SK-N-MC (cell line): ENCODE measurements around the gene HYOU1.

Experiments used
- DNase-seq: peaks from one replicate; pipeline ENCODE4 v3.0.0-alpha.2; 2011; ENCODE audit warnings: low read depth, low spot score
- H3K27ac ChIP-seq: fragments of 200-600 bp; sonication (generic); 2 replicates; pipeline ENCODE4 v1.5.1; 2016; ENCODE audit warnings: mixed run types
- H3K36me3 ChIP-seq: fragments of 200-600 bp; sonication (generic); 2 replicates; pipeline ENCODE4 v1.6.1; 2017; ENCODE audit warnings: antibody characterized with exemption, low read length, mixed read lengths; ENCODE audit not compliant: insufficient read depth
- H3K4me3 ChIP-seq: fragments of 200-600 bp; sonication (generic); 2 replicates; pipeline ENCODE4 v1.5.1; 2016
- H3K9ac ChIP-seq: fragments of 200-600 bp; sonication (generic); 2 replicates; pipeline ENCODE4 v1.8.0; 2017; ENCODE audit warnings: mixed run types, mixed read lengths; ENCODE audit not compliant: insufficient read length
- H3K9me3 ChIP-seq: fragments of 200-600 bp; sonication (generic); 2 replicates; pipeline ENCODE4 v1.6.1; 2017; ENCODE audit warnings: low read depth, mild to moderate bottlenecking, antibody characterized with exemption, low read length, moderate library complexity, mixed read lengths
- EZH2 ChIP-seq: fragments of 200-600 bp; sonication (generic); IDR thresholded peaks from one replicate; pipeline ENCODE4 v1.6.1; 2017; ENCODE audit warnings: antibody characterized with exemption
- FOXP2 ChIP-seq: optimal IDR thresholded peaks from 2 replicates; pipeline ENCODE3; 2011; ENCODE audit warnings: mild to moderate bottlenecking, moderate library complexity; ENCODE audit not compliant: insufficient read depth; ENCODE audit errors: extremely low read length, control extremely low read depth
- POLR2AphosphoS5 ChIP-seq: IDR thresholded peaks from 2 replicates; pipeline ENCODE4 v1.6.1; 2012; ENCODE audit warnings: mild to moderate bottlenecking, low read depth, low read length, borderline replicate concordance

The HYOU1 gene

GRCh38 chr11:119052163-119052814 is 4.7 kb downstream of the HYOU1 start:
- H3K27ac ChIP-seq: no peak overlapping the region
- no peak overlapping the region for H3K9ac ChIP-seq
- DNase-seq: no peak
- no peak overlapping the region for H3K4me3 ChIP-seq
- H3K9me3 ChIP-seq: no peaks in the 10 kb centered on the region
- H3K36me3 ChIP-seq: peaks cover 72% of the 10 kb centered on the region
- TF ChIP-seq FOXP2: no peak
- TF ChIP-seq POLR2AphosphoS5: no peak
- TF ChIP-seq EZH2: no peak

- Histone ChIP-seq H3K4me3 (no peak overlapping the region), H3K9me3 (no peaks in the 10 kb centered on the region), H3K36me3 (peaks cover 76% of the 10 kb centered on the region), H3K9ac (no peak overlapping the region), H3K27ac (no peak overlapping the region)
- TF ChIP-seq POLR2AphosphoS5 (no peak), FOXP2 (no peak), EZH2 (no peak)
- no peak for DNase-seq
Observed at GRCh38 chr11:119051440-119052162, 5.4 kb downstream of the HYOU1 start.

DNA sequence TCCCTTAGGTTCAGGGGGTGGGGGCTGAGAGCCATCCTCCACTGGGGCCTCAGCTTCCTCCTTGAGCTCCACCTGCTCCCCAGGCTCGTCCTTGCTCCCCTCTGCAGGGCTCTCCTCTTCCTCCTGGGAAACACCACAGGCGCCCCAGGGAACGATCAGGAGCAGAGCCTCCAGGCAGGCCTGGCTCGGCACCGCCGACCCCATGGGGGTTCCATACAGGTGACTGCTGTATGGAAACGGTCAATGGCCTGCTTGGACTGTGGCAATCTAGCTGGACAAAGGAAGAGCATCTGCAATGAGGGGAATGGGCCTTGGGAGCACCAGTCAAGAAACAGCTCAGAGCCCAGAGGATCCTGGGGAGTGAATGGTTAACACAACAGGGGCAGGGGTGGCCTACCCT is 7.9 kb downstream of the HYOU1 start:
- no peak for TF ChIP-seq POLR2AphosphoS5
- no peak for TF ChIP-seq EZH2
- no peak for TF ChIP-seq FOXP2
- no peak for DNase-seq
- Histone ChIP-seq H3K9ac (no peak overlapping the region), H3K36me3 (peaks cover 75% of the 10 kb centered on the region), H3K4me3 (no peak overlapping the region), H3K9me3 (no peaks in the 10 kb centered on the region), H3K27ac (no peak overlapping the region)

GRCh38 chr11:119048644-119049043 is 8.4 kb downstream of the HYOU1 start:
- no peak for DNase-seq
- Histone ChIP-seq H3K27ac (no peak overlapping the region), H3K4me3 (no peak overlapping the region), H3K9ac (no peak overlapping the region), H3K36me3 (peaks cover 71% of the 10 kb centered on the region), H3K9me3 (no peaks in the 10 kb centered on the region)
- no peak for TF ChIP-seq POLR2AphosphoS5
- TF ChIP-seq EZH2: no peak
- no peak for TF ChIP-seq FOXP2

GRCh38 chr11:119047205-119047604 is 9.8 kb downstream of the HYOU1 start:
- DNase-seq: no peak
- Histone ChIP-seq H3K27ac (no peak overlapping the region), H3K9ac (no peak overlapping the region), H3K9me3 (no peaks in the 10 kb centered on the region), H3K4me3 (no peak overlapping the region), H3K36me3 (peaks cover 56% of the 10 kb centered on the region)
- TF ChIP-seq POLR2AphosphoS5 (no peak), EZH2 (no peak), FOXP2 (no peak)

GRCh38 chr11:119046489-119046888 is 10.5 kb downstream of the HYOU1 start:
- Histone ChIP-seq H3K4me3 (no peak overlapping the region), H3K36me3 (peaks cover 50% of the 10 kb centered on the region), H3K9me3 (no peaks in the 10 kb centered on the region), H3K9ac (no peak overlapping the region), H3K27ac (no peak overlapping the region)
- no peak for DNase-seq
- TF ChIP-seq FOXP2: no peak
- TF ChIP-seq EZH2: no peak
- TF ChIP-seq POLR2AphosphoS5: no peak

- Histone ChIP-seq H3K27ac (no peak overlapping the region), H3K9me3 (no peaks in the 10 kb centered on the region), H3K36me3 (peaks cover 39% of the 10 kb centered on the region), H3K9ac (no peak overlapping the region), H3K4me3 (no peak overlapping the region)
- TF ChIP-seq FOXP2: no peak
- TF ChIP-seq POLR2AphosphoS5: no peak
- no peak for TF ChIP-seq EZH2
- DNase-seq: no peak
Observed at GRCh38 chr11:119044708-119045107, 12.3 kb downstream of the HYOU1 start.

- H3K9me3 ChIP-seq: no peaks in the 10 kb centered on the region
- peaks cover 21% of the 10 kb centered on the region for H3K36me3 ChIP-seq
- TF ChIP-seq EZH2 (no peak), FOXP2 (no peak), POLR2AphosphoS5 (no peak)
- DNase-seq: no peak
- H3K9ac ChIP-seq: no peak overlapping the region
- H3K27ac ChIP-seq: no peak overlapping the region
- H3K4me3 ChIP-seq: no peak overlapping the region
Observed at GRCh38 chr11:119042927-119043326, 14.1 kb downstream of the HYOU1 start.
